DMS 273 treated with DMSO at 0.1 percent for 48 hours (cell line): ENCODE data around the gene PALM.

Source experiments
- DNase-seq: peaks from one replicate; lab custom pipeline; 2025; lab: John Stamatoyannopoulos, UW

PALM gene

GRCh38 chr19:782878-783668 lies 74.3 kb downstream of the PALM start:
- DNase-seq, result no peak

- DNase-seq, result no peak
Observed at GRCh38 chr19:784541-784940, 75.8 kb downstream of the PALM start.

- no peak for DNase-seq
Observed at GRCh38 chr19:787536-787935, 78.8 kb downstream of the PALM start.

- no peak for DNase-seq
Observed at GRCh38 chr19:788686-788982, 79.9 kb downstream of the PALM start.

- no peak for DNase-seq
Observed at GRCh38 chr19:788983-789700, 80.4 kb downstream of the PALM start.

- no peak for DNase-seq
Observed at GRCh38 chr19:789701-790060, 80.9 kb downstream of the PALM start.

- DNase-seq, result no peak
Observed at GRCh38 chr19:791007-791566, 82.4 kb downstream of the PALM start.

- no peak for DNase-seq
Observed at GRCh38 chr19:791567-792305, 83.0 kb downstream of the PALM start.

GRCh38 chr19:792306-792885 lies 83.7 kb downstream of the PALM start:
- no peak for DNase-seq

- DNase-seq, result no peak
Observed at GRCh38 chr19:793806-794205, 85.1 kb downstream of the PALM start.

GRCh38 chr19:795073-795611 lies 86.4 kb downstream of the PALM start:
- no peak for DNase-seq

- DNase-seq, result no peak
Observed at GRCh38 chr19:795691-796581, 87.2 kb downstream of the PALM start.

GRCh38 chr19:796692-797527 lies 88.2 kb downstream of the PALM start, which contains the start of gene PTBP1:
TSS of gene PTBP1 (plus strand) at chr19:797452. CDS start at chr19:797498, 46 bp downstream.
- peak; percentile 99 for DNase-seq
